Breast epithelium (tissue), 4 donors: ENCODE results near the gene CMC4. TPM values are rescaled to one million over a fixed set of nuclear protein-coding genes. Genes with fewer than 3 reads are reported as not detected.

Experiments used
- DNase-seq, 2 donors: peaks; one replicate each; pipeline ENCODE4 v3.0.0-alpha.2; 2019; ENCODE audit warnings: low spot score in 2 of 2
- H3K27ac ChIP-seq, 2 donors: fragments of 200-600 bp; sonication (generic) in 1 of 2; one replicate each; pipeline ENCODE4 v1.5.1; 2016 to 2019; ENCODE audit warnings: mild to moderate bottlenecking in 1 of 2
- H3K27me3 ChIP-seq, 2 donors: fragments of 200-600 bp; sonication (generic) in 1 of 2; one replicate each; pipeline versions ENCODE4 v1.5.1 to v1.6.0; 2017 to 2019; ENCODE audit warnings: control low read depth in 1 of 2, mild to moderate bottlenecking in 1 of 2
- H3K36me3 ChIP-seq: fragments of 200-600 bp; one replicate; pipeline ENCODE4 v1.5.1; 2019
- H3K4me1 ChIP-seq, 2 donors: fragments of 200-600 bp; sonication (generic); one replicate each; pipeline ENCODE4 v1.5.1; 2016 to 2019; ENCODE audit warnings: control low read depth in 1 of 2
- H3K4me3 ChIP-seq, 3 donors: fragments of 200-600 bp; sonication (generic); 1 replicate in 2 of 3; 2 replicates in 1 of 3; pipeline ENCODE4 v1.5.1; 2016 to 2019; ENCODE audit warnings: mild to moderate bottlenecking in 3 of 3, moderate library complexity in 2 of 3
- H3K9me3 ChIP-seq, 2 donors: fragments of 200-600 bp; sonication (generic) in 1 of 2; one replicate each; pipeline ENCODE4 v1.5.1; 2016 to 2019; ENCODE audit warnings: control low read depth in 1 of 2
- POLR2A ChIP-seq: fragments of 450-650 bp; IDR thresholded peaks from one replicate; pipeline ENCODE4 v1.6.1; 2016; ENCODE audit warnings: antibody characterized with exemption, mild to moderate bottlenecking, moderate library complexity
- POLR2AphosphoS5 ChIP-seq, 3 donors: sonication (generic); formaldehyde crosslinking; IDR thresholded peaks; one replicate each; pipeline ENCODE4 v1.6.1; 2017; ENCODE audit warnings: antibody characterized with exemption in 3 of 3
- intact Hi-C: fragments of 100-400 bp; cut with DNase I; formaldehyde crosslinking; loops from one replicate; pipeline ENCODE4 v1.15.1; 2023; ENCODE audit warnings: low total_unique reads
- total RNA-seq, 3 donors: library from RNA; depleted of rRNA; stranded (reverse); fragments of >200 nt; gene quantifications; one replicate each; pipeline ENCODE4 v1.1.0, GENCODE V29; 2016
- TF ChIP-seq, protein P1 (sequence below), 3 donors: fragments of 450-650 bp; IDR thresholded peaks; one replicate each; pipeline ENCODE4 v1.5.1; 2016 to 2017; ENCODE audit warnings: antibody characterized with exemption in 3 of 3, mild to moderate bottlenecking in 3 of 3, moderate library complexity in 3 of 3

CMC4 gene
- total RNA-seq, 3 donors from 2014 or later: 18.7 to 27.2 (median 19.3) TPM

- TF ChIP-seq POLR2AphosphoS5 (IDR thresholded peaks at IDR 0.05) (no peak), POLR2A (no peak)
- TF ChIP-seq, protein P1, sequence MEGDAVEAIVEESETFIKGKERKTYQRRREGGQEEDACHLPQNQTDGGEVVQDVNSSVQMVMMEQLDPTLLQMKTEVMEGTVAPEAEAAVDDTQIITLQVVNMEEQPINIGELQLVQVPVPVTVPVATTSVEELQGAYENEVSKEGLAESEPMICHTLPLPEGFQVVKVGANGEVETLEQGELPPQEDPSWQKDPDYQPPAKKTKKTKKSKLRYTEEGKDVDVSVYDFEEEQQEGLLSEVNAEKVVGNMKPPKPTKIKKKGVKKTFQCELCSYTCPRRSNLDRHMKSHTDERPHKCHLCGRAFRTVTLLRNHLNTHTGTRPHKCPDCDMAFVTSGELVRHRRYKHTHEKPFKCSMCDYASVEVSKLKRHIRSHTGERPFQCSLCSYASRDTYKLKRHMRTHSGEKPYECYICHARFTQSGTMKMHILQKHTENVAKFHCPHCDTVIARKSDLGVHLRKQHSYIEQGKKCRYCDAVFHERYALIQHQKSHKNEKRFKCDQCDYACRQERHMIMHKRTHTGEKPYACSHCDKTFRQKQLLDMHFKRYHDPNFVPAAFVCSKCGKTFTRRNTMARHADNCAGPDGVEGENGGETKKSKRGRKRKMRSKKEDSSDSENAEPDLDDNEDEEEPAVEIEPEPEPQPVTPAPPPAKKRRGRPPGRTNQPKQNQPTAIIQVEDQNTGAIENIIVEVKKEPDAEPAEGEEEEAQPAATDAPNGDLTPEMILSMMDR (IDR thresholded peaks at IDR 0.05): no peak
- Histone ChIP-seq H3K9me3 (no peaks in the 10 kb centered on the region), H3K36me3 (no peaks in the 10 kb centered on the region), H3K4me3 (no peak overlapping the region), H3K27me3 (no peaks in the 10 kb centered on the region), H3K4me1 (no peaks in the 10 kb centered on the region), H3K27ac (no peak overlapping the region)
- no peak for DNase-seq
- intact Hi-C loops: no loop called here
Measured at GRCh38 chrX:155053656-155054055, 17.3 kb downstream of the CMC4 start.

- no peaks in the 10 kb centered on the region for H3K36me3 ChIP-seq
- no peak overlapping the region for H3K4me3 ChIP-seq
- no peaks in the 10 kb centered on the region for H3K27me3 ChIP-seq
- no peaks in the 10 kb centered on the region for H3K9me3 ChIP-seq
- intact Hi-C loops: no loop called here
- no peaks in the 10 kb centered on the region for H3K4me1 ChIP-seq
- DNase-seq: no peak
- no peak overlapping the region for H3K27ac ChIP-seq
- TF ChIP-seq POLR2AphosphoS5 (IDR thresholded peaks at IDR 0.05) (no peak), POLR2A (no peak)
- TF ChIP-seq, protein P1 (IDR thresholded peaks at IDR 0.05): no peak
Measured at GRCh38 chrX:155052738-155053498, 18.0 kb downstream of the CMC4 start.

DNA sequence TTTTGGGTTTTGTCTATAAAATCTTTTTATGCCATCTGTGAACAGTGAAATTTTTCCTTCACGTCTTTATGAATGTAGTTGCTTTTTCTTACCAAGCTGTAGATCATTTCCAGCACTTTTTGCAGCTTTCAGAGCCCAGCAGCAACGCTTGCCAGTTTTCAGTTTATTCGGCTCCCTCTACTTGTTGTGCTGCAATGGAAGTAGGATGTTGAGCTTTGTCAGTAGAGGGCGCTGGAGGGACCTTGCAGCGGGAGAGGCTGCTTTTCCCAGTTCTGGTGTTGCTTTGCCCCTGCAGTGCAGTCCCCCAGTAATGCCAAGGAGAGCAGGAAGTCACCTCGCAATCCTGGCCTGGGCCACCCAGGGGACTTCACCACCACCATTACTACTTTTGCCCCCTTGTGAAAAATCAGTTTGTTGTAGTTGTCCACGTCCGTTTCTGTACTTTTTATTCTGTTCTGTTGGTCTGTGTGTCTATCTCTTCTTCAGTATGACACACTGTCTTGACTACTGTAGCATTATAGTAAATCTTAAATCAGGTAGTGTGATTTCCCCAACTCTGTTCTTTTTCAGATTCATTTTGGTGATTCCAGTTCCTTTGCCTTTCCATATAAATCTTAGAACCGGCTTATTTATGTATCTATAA is 21.8 kb downstream of the CMC4 start:
- no peak overlapping the region for H3K4me3 ChIP-seq
- no peaks in the 10 kb centered on the region for H3K36me3 ChIP-seq
- intact Hi-C loops: no loop called here
- H3K4me1 ChIP-seq: no peaks in the 10 kb centered on the region
- H3K27ac ChIP-seq: no peak overlapping the region
- TF ChIP-seq, protein P1 (IDR thresholded peaks at IDR 0.05): peak in 1 of 3 donors; percentile 21
- TF ChIP-seq POLR2A: no peak
- no peaks in the 10 kb centered on the region for H3K9me3 ChIP-seq
- H3K27me3 ChIP-seq: no peaks in the 10 kb centered on the region
- DNase-seq: no peak

GRCh38 chrX:155046811-155047528 is 24.0 kb downstream of the CMC4 start:
- intact Hi-C loops: no loop called here
- no peak for DNase-seq
- H3K9me3 ChIP-seq: no peaks in the 10 kb centered on the region
- no peak for TF ChIP-seq POLR2A
- TF ChIP-seq, protein P1 (IDR thresholded peaks at IDR 0.05): no peak
- no peak for TF ChIP-seq POLR2AphosphoS5 (IDR thresholded peaks at IDR 0.05)
- H3K27me3 ChIP-seq: no peaks in the 10 kb centered on the region
- no peaks in the 10 kb centered on the region for H3K4me1 ChIP-seq
- H3K4me3 ChIP-seq: no peak overlapping the region
- no peaks in the 10 kb centered on the region for H3K36me3 ChIP-seq
- H3K27ac ChIP-seq: no peak overlapping the region
